ENCODE results near the gene CTCF.

Gene CTCF

DNA sequence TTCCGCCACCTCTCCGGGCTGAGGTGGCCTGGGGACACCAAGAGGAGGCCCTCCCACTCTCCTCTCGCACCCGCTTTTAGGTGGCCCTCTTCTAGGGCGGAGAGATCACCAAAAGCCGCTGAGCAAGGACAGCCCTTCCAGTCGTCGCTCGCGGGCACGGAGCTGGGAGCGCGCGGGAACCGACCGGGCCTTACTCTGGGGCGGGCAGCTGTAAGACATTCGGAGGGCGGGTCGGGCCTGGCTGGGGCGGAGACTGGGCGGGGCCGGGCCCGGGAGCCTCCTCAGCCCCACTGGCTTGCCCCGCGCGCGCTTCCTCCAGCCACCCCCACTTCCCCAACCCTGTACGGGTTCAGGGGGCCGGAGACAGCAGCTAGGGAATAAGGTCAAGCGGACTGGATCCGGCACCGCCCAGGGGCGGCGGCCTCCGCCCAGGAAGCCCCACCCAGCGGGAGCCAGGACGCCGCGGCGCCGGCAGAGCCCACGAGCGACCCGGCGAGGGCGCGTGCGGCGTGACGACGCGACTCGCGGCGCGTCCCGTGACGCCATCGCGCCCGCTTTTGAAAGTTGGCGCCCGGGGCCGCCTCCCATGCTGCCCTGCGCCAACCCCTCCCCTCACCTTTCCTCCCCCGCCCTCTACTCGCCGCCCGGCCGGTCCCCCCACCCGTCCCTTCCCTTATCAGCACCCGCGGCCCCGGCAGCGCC lies 351 bp upstream of the CTCF start:
- peaks cover 8% of the 10 kb centered on the region; the same call in 1 of the 2 replicates for H3F3A ChIP-seq (ENCODE audit: low read depth)
- peaks cover 33% of the 10 kb centered on the region for H3K4me1 ChIP-seq (ENCODE audit: insufficient read depth, low read length, poor library complexity, severe bottlenecking)
- H3K36me3 ChIP-seq (ENCODE audit: insufficient read depth, low read length): no peaks in the 10 kb centered on the region
- H2AFZ ChIP-seq (ENCODE audit: low read length): no peak overlapping the region
- H4K20me1 ChIP-seq (ENCODE audit: insufficient read depth, low read length, poor library complexity, severe bottlenecking): peaks cover 37% of the 10 kb centered on the region
- no peak for TF ChIP-seq EZH2phosphoT487 (IDR thresholded peaks at IDR 0.05; ENCODE audit: borderline replicate concordance)
- TF ChIP-seq, protein P1, sequence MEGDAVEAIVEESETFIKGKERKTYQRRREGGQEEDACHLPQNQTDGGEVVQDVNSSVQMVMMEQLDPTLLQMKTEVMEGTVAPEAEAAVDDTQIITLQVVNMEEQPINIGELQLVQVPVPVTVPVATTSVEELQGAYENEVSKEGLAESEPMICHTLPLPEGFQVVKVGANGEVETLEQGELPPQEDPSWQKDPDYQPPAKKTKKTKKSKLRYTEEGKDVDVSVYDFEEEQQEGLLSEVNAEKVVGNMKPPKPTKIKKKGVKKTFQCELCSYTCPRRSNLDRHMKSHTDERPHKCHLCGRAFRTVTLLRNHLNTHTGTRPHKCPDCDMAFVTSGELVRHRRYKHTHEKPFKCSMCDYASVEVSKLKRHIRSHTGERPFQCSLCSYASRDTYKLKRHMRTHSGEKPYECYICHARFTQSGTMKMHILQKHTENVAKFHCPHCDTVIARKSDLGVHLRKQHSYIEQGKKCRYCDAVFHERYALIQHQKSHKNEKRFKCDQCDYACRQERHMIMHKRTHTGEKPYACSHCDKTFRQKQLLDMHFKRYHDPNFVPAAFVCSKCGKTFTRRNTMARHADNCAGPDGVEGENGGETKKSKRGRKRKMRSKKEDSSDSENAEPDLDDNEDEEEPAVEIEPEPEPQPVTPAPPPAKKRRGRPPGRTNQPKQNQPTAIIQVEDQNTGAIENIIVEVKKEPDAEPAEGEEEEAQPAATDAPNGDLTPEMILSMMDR (conservative IDR thresholded peaks at IDR 0.05; ENCODE audit: low read length): no peak
- peak overlapping the region; percentile 83 for H3K4me3 ChIP-seq (ENCODE audit: low read length, poor library complexity, severe bottlenecking)
- peaks cover 88% of the 10 kb centered on the region for H3K79me2 ChIP-seq (ENCODE audit: insufficient read depth, low read length)
- H3K9me3 ChIP-seq (ENCODE audit: insufficient read depth, low read depth, low read length): no peaks in the 10 kb centered on the region
- peak overlapping the region; percentile 98 for H3K9ac ChIP-seq (ENCODE audit: low read depth, low read length, poor library complexity, severe bottlenecking)
- peak overlapping the region; percentile 89 for H3K4me2 ChIP-seq (ENCODE audit: low read depth, low read length, poor library complexity, severe bottlenecking)
- peaks cover 8% of the 10 kb centered on the region for H3K27me3 ChIP-seq (ENCODE audit: insufficient read depth, low read length, poor library complexity, severe bottlenecking)
- H3K9me2 ChIP-seq (replicated peaks; ENCODE audit: low read depth, low read length): no peaks in the 10 kb centered on the region

DNA sequence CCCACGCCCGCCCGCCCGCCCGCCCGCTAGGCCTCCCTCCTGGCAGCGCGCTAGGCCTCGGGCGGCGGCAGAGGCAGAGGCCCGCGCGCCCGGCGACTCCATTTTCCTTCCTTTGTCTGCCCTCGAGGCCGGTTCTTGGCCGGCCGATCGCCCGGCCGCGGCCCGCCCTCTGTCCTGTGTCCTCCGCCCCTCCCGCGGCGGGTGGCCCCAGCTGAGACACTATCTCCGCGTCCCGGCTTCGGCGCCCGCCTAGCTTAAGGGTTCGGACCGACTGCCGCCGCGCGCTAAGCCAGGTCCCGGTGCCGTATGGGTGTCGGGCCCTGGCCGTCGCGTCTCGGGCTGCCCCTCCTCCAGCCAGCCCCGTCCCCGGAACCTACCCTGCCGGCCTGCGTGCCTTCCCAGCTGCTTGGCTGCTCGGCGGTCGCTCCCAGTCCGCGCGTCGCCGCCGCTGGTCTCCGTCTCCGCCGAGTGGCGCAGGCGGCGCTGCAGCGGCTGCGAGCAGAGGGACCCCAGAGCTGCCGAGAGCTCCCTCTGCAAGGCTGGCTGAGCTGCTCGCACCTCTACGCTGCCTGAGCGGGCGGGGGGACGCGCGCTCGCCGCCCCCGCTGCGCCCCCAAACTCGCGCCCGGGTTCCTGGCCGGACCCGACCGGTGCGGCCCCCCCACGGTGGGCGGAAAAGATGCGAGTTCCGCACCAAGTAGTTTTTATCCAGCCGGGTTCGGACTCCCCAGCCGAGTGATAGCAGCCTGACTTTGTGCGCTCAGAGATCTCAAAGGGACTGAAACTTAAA lies 787 bp downstream of the CTCF start:
- Histone ChIP-seq H2AFZ (ENCODE audit: low read length) (peak overlapping the region; percentile 84), H3K4me1 (ENCODE audit: insufficient read depth, low read length, poor library complexity, severe bottlenecking) (peaks cover 35% of the 10 kb centered on the region), H3K9ac (ENCODE audit: low read depth, low read length, poor library complexity, severe bottlenecking) (peak overlapping the region; percentile 91), H4K20me1 (ENCODE audit: insufficient read depth, low read length, poor library complexity, severe bottlenecking) (peaks cover 48% of the 10 kb centered on the region), H3K27me3 (ENCODE audit: insufficient read depth, low read length, poor library complexity, severe bottlenecking) (peaks cover 8% of the 10 kb centered on the region), H3K9me2 (replicated peaks; ENCODE audit: low read depth, low read length) (no peaks in the 10 kb centered on the region), H3K36me3 (ENCODE audit: insufficient read depth, low read length) (no peaks in the 10 kb centered on the region), H3K9me3 (ENCODE audit: insufficient read depth, low read depth, low read length) (no peaks in the 10 kb centered on the region), H3K79me2 (ENCODE audit: insufficient read depth, low read length) (peaks cover 88% of the 10 kb centered on the region), H3K4me2 (ENCODE audit: low read depth, low read length, poor library complexity, severe bottlenecking) (peak overlapping the region; percentile 86), H3F3A (ENCODE audit: low read depth) (0 out of 2 replicates have a peak, but pooled peaks cover 8% of the 10 kb centered on the region), H3K4me3 (ENCODE audit: low read length, poor library complexity, severe bottlenecking) (peak overlapping the region; percentile 92)
- TF ChIP-seq EZH2phosphoT487 (IDR thresholded peaks at IDR 0.05; ENCODE audit: borderline replicate concordance): no peak
- TF ChIP-seq, protein P1 (conservative IDR thresholded peaks at IDR 0.05; ENCODE audit: low read length): peak; percentile 39

DNA sequence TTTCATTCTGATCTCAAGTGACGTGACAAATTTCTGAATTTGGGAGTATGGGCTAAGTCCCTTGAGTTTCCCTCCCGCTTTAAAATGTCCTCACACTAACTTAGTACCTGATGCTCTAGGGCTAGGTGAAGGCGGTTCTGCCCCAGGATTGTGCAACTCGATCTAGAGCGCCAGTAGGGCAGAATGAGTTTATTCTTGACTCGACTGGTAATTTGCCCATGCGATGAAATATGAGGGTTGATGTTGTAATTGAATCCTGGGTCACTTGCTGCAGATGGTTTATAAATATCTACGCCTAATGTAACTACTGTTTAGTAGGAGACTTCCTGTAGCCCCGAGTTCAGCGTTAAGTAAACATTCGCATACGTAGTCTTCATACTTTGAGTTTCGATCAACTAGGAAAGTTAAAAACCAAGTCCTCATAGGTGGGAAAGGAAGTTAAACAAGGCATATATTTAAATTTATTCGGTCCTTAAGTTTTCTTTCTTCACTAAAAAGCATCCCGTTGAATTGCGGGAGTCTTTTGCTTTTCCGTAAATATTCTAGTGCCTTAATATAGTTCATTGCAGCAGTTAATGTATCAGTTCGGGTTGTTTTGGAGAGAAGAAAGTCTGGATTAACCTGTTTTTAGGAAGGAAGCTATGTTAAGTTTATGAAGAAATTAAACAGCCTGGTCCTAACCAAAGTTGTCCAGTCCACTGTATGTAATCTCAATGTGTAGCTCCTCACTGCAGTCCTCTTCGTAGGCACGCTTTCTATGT lies 1.6 kb downstream of the CTCF start:
- Histone ChIP-seq H2AFZ (ENCODE audit: low read length) (no peak overlapping the region), H3K79me2 (ENCODE audit: insufficient read depth, low read length) (peaks cover 89% of the 10 kb centered on the region), H3K4me3 (ENCODE audit: low read length, poor library complexity, severe bottlenecking) (peak overlapping the region; percentile 92), H4K20me1 (ENCODE audit: insufficient read depth, low read length, poor library complexity, severe bottlenecking) (peaks cover 56% of the 10 kb centered on the region), H3K9ac (ENCODE audit: low read depth, low read length, poor library complexity, severe bottlenecking) (peak overlapping the region; percentile 91), H3K4me2 (ENCODE audit: low read depth, low read length, poor library complexity, severe bottlenecking) (peak overlapping the region; percentile 86), H3K9me3 (ENCODE audit: insufficient read depth, low read depth, low read length) (no peaks in the 10 kb centered on the region), H3K9me2 (replicated peaks; ENCODE audit: low read depth, low read length) (no peaks in the 10 kb centered on the region), H3F3A (ENCODE audit: low read depth) (0 out of 2 replicates have a peak, but pooled peaks cover 8% of the 10 kb centered on the region), H3K27me3 (ENCODE audit: insufficient read depth, low read length, poor library complexity, severe bottlenecking) (peaks cover 8% of the 10 kb centered on the region), H3K4me1 (ENCODE audit: insufficient read depth, low read length, poor library complexity, severe bottlenecking) (peaks cover 35% of the 10 kb centered on the region), H3K36me3 (ENCODE audit: insufficient read depth, low read length) (no peaks in the 10 kb centered on the region)
- TF ChIP-seq, protein P1 (conservative IDR thresholded peaks at IDR 0.05; ENCODE audit: low read length): no peak
- TF ChIP-seq EZH2phosphoT487 (IDR thresholded peaks at IDR 0.05; ENCODE audit: borderline replicate concordance): no peak
